Fibroblast of villous mesenchyme (primary cell): ENCODE results near the gene NAA10. TPM values are rescaled to one million over a fixed set of nuclear protein-coding genes. Genes with fewer than 3 reads are reported as not detected.

Experiments used
- DNase-seq: peaks from one replicate; pipeline ENCODE4 v3.0.0-alpha.2; 2010; ENCODE audit warnings: low read depth
- H3K4me3 ChIP-seq: 2 replicates; pipeline ENCODE4 v1.5.1; 2011; ENCODE audit warnings: low read depth, mild to moderate bottlenecking, low read length
- CTCF ChIP-seq: IDR thresholded peaks from 2 replicates; pipeline ENCODE4 v1.5.1; 2012; ENCODE audit warnings: low read depth, mild to moderate bottlenecking, low read length; ENCODE audit not compliant: insufficient read depth
- total RNA-seq: library from RNA; depleted of rRNA; stranded (reverse); fragments of >200 nt; gene quantifications from 2 replicates; pipeline ENCODE4 v1.2.3, GENCODE V29; 2012

The NAA10 gene
- total RNA-seq, 1 donor: 62.2 TPM

- no peak for DNase-seq
- no peak overlapping the region for H3K4me3 ChIP-seq
- TF ChIP-seq CTCF: no peak
Observed at GRCh38 chrX:153932220-153932915, 2.5 kb downstream of the NAA10 start.

GRCh38 chrX:153931748-153932147 lies 3.1 kb downstream of the NAA10 start:
- no peak for DNase-seq
- TF ChIP-seq CTCF: no peak
- no peak overlapping the region for H3K4me3 ChIP-seq

GRCh38 chrX:153931151-153931550 lies 3.7 kb downstream of the NAA10 start:
- DNase-seq: no peak
- no peak for TF ChIP-seq CTCF
- H3K4me3 ChIP-seq: no peak overlapping the region

- no peak overlapping the region for H3K4me3 ChIP-seq
- no peak for TF ChIP-seq CTCF
- no peak for DNase-seq
Observed at GRCh38 chrX:153930011-153930910, 4.6 kb downstream of the NAA10 start.

- no peak overlapping the region for H3K4me3 ChIP-seq
- no peak for DNase-seq
- TF ChIP-seq CTCF: no peak
Observed at GRCh38 chrX:153929576-153929975, 5.3 kb downstream of the NAA10 start.

GRCh38 chrX:153928846-153929245 lies 6.0 kb downstream of the NAA10 start:
- no peak overlapping the region for H3K4me3 ChIP-seq
- no peak for DNase-seq
- TF ChIP-seq CTCF: no peak
